Left ventricle myocardium superior (tissue), 1 donor: ENCODE data around the gene RALGPS2. TPM values are rescaled to one million over a fixed set of nuclear protein-coding genes. Genes with fewer than 3 reads are reported as not detected.

Experiments used
- ATAC-seq: fragments of 200-7000 bp; cut with Tn5 transposase; one replicate; pipeline ENCODE4 v1.9.1; 2020; ENCODE audit warnings: mild to moderate bottlenecking, moderate library complexity
- DNase-seq: peaks from one replicate; pipeline ENCODE4 v3.0.0-alpha.2; 2020
- intact Hi-C: fragments of 100-400 bp; cut with micrococcal nuclease; formaldehyde crosslinking; loops from one replicate; pipeline ENCODE4 v1.11.0; 2022
- long read RNA-seq: library from polyadenylated mRNA; unstranded; transcript quantifications from one replicate; pipeline ENCODE4 v2.0.0, GENCODE V29; 2021
- total RNA-seq: library from RNA; stranded (reverse); fragmentation: NEBNext Ultra II Directional; extraction: Animal tissue kit (Norgen Biotek cat#: 25700); gene quantifications from one replicate; pipeline ENCODE4 v1.2.1, GENCODE V29; 2021
- donor health status: DM: no; HTN: yes; CAD: no; lungs with severe emphysema.

Gene RALGPS2, protein sequence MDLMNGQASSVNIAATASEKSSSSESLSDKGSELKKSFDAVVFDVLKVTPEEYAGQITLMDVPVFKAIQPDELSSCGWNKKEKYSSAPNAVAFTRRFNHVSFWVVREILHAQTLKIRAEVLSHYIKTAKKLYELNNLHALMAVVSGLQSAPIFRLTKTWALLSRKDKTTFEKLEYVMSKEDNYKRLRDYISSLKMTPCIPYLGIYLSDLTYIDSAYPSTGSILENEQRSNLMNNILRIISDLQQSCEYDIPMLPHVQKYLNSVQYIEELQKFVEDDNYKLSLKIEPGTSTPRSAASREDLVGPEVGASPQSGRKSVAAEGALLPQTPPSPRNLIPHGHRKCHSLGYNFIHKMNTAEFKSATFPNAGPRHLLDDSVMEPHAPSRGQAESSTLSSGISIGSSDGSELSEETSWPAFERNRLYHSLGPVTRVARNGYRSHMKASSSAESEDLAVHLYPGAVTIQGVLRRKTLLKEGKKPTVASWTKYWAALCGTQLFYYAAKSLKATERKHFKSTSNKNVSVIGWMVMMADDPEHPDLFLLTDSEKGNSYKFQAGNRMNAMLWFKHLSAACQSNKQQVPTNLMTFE
- total RNA-seq, result 13.7 TPM
- long read RNA-seq, full-length matches to known transcripts, result 5 of 8 reads
- long read RNA-seq, partial matches to known transcripts, result 2 of 8 reads
- long read RNA-seq, other reads (novel, unspliced or antisense), result 1 of 8 reads

- ATAC-seq (peak; percentile 94), DNase-seq (peak; percentile 87)
- intact Hi-C loops, result no loop called here
Observed at GRCh38 chr1:178724728-178725465, at the start of gene RALGPS2. TSS of gene RALGPS2 (plus strand) at chr1:178725244. CDS start at chr1:178776765, 51,521 bp downstream.

- intact Hi-C loops, result no loop called here
- ATAC-seq (no peak), DNase-seq (no peak)
Observed at GRCh38 chr1:178679237-178679636, 45.8 kb upstream of the RALGPS2 start.

DNA sequence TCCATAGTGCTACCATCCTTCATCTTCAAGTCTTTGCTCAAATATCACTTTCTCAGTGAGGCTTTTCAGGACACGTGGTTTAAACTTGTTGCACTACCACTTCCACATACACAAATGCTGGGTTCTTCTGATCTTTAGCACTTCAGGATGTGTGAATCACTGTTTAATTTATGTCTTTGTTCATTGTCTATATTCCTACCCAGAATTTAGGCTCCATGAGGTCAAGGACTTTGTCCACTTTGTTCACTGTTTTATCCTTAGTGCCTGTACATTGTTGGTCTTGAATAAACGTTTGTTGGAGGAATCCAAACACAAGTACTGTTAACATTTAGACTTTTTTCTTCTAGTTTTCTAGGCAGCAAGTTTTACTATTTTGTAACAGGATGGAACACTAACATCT is 42.6 kb upstream of the RALGPS2 start:
- ATAC-seq (no peak), DNase-seq (no peak)
- intact Hi-C loops, result no loop called here

DNA sequence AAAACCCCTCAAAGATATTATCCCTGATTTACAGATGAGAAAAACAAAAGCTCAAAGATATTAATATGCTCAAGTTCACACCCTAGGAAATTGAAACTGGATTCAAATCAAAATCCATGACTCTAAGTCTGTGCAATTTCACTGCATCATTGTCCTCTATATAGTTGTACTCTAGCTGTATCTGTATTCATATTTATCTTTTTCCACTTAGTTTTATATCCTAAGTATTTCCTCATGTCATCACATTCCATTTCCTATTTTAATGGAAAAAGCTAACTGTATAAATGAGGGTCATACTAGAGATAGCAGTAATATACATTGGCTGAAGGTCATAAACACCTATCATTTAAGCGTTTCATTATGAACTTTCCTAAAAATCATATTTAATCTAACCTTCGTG is 42.2 kb upstream of the RALGPS2 start:
- ATAC-seq (no peak), DNase-seq (no peak)
- intact Hi-C loops, result no loop called here

GRCh38 chr1:178683291-178683690 is 41.8 kb upstream of the RALGPS2 start:
- ATAC-seq (no peak), DNase-seq (no peak)
- intact Hi-C loops, result no loop called here

DNA sequence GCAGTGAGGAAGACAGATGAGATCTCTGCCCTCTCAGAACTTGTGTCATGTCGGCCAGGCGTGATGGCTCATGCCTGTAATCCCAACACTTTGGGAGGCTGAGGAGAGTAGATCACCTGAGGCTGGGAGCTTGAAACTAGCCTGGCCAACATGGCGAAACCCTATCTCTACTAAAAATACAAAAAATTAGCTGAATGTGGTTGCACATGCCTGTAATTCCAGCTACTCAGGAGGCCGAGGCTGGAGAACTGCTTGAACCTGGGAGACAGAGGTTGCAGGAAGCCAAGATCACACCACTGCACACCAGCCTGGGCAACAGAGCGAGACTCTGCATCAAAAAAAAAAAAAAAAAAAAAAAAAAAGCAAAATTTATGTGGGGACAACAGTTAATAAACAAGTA is 40.9 kb upstream of the RALGPS2 start:
- ATAC-seq (no peak), DNase-seq (no peak)
- intact Hi-C loops, result no loop called here

- ATAC-seq, result no peak
- intact Hi-C loops, result no loop called here
- no peak for DNase-seq
Observed at GRCh38 chr1:178684542-178685000, 40.5 kb upstream of the RALGPS2 start.

DNA sequence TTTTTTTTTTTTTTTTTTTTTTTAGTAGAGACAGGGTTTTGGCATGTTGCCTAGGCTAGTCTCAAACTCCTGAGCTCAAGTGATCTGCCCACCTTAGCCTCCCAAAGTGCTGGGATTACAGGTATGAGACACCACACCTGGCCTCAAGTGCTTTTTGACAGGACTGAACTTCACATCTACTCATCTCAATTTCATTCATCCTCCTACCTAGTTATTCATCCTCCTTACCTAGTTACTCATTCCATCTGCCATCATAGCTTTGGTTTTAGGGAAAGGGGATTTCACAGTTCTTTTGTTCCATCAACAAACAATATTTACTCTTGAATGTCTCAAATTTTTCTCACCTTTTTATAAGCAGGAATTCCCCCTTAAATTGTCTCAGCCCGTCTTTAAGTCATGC is 38.6 kb upstream of the RALGPS2 start:
- DNase-seq (no peak), ATAC-seq (no peak)
- intact Hi-C loops, result no loop called here

- DNase-seq, result no peak
- intact Hi-C loops, result no loop called here
- ATAC-seq, result peak; percentile 94
Observed at GRCh38 chr1:178688244-178688643, 36.8 kb upstream of the RALGPS2 start.

GRCh38 chr1:178689769-178690168 is 35.3 kb upstream of the RALGPS2 start:
- DNase-seq (no peak), ATAC-seq (peak; percentile 58)
- intact Hi-C loops, result no loop called here

DNA sequence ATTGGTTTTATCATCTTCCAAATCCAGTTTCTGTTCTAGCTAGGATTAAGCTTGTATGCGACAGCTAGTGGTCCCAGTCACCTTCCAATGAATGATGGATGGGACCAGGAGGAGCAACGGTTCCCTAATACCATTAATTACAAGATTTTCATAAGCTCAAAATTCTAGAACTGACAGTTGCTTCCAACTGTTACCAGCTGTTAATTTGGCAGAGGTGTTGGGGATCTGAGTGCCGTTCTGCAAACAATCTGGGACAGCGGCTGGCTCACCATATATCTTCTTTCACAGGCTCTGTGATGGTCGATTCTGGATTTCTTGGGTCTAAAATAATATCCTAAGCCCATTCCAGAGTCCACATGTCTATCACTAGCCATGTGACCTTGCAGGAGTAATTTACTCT is 34.5 kb upstream of the RALGPS2 start:
- DNase-seq (no peak), ATAC-seq (peak; percentile 25)
- intact Hi-C loops, result no loop called here

DNA sequence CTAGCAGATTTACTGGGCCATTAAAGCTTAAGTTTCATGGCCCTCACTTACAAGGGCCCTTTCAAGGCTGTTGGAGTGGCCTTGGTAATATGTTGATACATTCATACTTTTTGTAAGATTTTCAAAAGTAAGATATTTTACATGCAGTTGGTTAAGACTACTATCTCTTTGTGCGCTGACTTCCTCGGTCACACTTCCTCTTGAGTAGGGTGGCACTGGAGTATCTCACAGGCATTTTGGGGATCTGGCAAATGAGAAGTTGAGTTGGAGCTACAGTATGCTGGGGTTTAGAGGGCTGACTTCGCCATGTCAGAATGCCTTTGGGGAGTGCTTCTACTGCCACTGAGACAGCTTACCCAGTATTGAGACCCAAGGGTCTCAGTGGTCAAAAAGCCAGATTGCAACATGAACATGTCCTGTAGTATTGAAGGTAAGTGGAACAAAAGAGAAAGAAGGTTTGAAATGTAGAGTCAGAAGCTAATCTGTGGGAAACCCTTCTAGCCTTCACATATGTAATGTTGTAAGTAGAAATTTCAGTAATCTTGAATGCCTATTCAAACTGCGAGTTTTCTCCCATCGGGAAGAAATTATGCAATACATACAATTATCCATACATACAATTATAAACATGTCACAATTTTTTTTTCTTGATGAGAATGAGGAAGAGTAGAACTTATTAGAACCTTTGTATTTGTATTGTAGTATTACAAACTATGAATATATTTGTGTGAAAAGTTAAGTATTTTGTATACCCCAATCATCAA is 32.3 kb upstream of the RALGPS2 start:
- DNase-seq (no peak), ATAC-seq (no peak)
- intact Hi-C loops, result no loop called here

- DNase-seq, result no peak
- intact Hi-C loops, result no loop called here
- no peak for ATAC-seq
Observed at GRCh38 chr1:178693366-178693765, 31.7 kb upstream of the RALGPS2 start.

DNA sequence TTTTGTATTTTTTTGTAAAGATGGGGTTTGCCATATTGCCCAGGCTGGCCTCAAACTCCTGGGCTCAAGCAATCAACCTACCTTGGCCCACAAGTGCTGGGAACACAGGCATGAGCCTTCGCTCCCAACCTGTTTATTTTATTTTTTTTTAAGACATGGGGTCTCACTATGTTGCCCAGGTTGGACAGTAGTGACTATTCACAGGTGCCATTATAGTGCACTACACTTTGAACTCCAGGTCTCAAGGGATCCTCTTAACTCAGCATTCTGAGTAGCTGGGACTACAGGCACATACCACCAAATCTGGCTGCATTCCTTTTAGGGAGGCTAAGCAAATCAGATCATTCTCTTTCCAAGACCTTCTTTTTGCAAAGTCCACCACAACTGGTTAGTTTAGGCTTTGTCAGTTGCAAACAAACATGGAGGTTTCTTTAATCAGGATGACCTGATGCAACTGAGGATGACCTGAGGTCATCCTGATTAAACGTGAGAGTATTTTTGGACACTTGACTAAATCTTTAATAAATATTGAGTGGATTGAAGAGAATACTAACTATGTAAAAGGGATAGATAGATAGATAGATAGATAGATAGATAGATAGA is 30.0 kb upstream of the RALGPS2 start:
- intact Hi-C loops, result no loop called here
- DNase-seq (no peak), ATAC-seq (no peak)

DNA sequence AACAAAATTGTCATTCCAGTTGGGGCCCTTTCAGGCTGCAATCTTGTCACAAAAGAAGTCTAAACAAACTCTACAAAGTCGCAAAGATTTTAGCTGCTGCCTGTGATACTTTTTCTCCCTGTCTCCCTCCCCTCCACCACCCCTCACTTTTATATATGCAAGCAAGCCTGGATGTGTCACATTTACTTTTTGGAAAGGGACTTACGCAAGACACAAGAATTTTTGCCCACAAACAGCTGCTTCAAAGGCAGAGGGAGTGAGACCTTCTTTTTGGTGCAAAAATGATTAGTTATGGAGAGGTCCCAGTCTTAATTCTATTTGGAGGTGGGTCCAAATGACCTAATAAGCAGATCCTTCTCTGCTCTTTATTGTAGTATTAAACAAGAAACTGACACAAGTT is 22.9 kb upstream of the RALGPS2 start:
- ATAC-seq (no peak), DNase-seq (no peak)
- intact Hi-C loops, result no loop called here

GRCh38 chr1:178704833-178705232 is 20.2 kb upstream of the RALGPS2 start:
- intact Hi-C loops, result no loop called here
- DNase-seq (no peak), ATAC-seq (no peak)

GRCh38 chr1:178706432-178706831 is 18.6 kb upstream of the RALGPS2 start:
- intact Hi-C loops, result no loop called here
- peak; percentile 41 for DNase-seq
- ATAC-seq, result peak; percentile 95

DNA sequence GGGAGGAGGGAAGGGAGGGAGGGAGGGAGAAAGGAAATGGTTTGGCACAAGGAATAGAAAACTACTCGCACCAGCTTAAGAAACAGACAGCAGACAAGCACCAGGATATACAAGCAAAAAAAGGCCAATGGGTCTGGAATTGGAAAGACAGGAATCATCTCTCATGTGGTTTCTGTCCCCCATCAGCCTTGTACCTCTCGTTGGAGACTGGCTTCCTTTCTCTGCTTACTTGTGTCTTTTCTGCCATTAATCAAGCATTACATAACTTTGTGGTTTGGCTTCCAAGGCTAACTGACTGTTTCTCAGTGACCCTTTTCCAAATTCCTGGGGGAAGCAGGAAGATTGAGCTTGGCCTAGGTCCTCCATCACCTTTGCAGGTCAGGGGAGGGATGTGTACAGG is 11.8 kb upstream of the RALGPS2 start:
- ATAC-seq (no peak), DNase-seq (no peak)
- intact Hi-C loops, result no loop called here

DNA sequence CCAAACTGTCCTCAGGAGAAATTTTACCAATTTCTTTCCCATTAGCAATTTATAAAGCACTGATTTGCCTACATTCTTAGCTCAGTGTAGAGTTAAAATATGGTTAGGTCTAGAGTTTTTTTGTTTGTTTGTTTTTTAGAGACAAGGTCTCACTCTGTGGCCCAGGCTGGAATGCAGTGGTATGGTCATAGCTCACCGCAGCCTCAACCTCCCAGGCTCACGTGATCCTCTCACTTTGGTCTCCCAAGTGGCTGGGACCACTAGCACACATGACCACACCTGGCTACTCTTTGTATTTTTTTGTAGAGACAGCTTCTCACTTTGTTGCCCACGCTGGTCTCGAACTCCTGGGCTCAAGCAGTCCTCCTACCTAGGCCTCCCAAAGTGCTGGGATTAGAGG is 10.6 kb upstream of the RALGPS2 start:
- DNase-seq (no peak), ATAC-seq (no peak)

More for the DNA sequence above, 10.6 kb upstream of the RALGPS2 start:
- intact Hi-C loops, result no loop called here
